ENCODE measurements around the gene RNF217. TPM values are rescaled to one million over a fixed set of nuclear protein-coding genes. Genes with fewer than 3 reads are reported as not detected.

Gene RNF217
- total RNA-seq, 1 donor from 2014 or later = 14.1 TPM

DNA sequence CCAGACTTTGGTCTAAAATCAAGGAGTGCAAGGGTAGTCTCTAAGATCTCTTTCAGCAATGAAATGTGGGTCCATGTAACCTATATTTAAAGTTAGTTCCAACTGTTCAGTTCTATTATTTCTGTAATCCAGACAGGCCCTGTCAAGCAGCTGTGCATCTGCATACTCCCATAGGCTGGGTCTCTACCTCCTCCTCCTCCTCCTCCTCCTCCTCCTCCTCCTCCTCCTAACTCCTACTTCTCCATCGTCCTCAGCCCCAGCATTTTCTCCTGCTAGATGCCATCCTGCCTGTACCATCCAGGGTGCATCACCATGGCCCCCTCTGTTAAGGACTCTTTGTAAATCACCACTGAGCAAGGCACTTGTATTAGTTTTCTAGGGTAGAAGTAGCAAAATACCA is 138.9 kb downstream of the RNF217 start:
- intact Hi-C loops (cut with micrococcal nuclease) = no loop called here
- Histone ChIP-seq H3K9me3 (replicated peaks) (no peaks in the 10 kb centered on the region), H3K36me3 (no peaks in the 10 kb centered on the region), H3K4me3 (no peak overlapping the region), H3K4me1 (peaks cover 18% of the 10 kb centered on the region), H3K27ac (replicated peaks) (no peak overlapping the region), H3K27me3 (ENCODE audit: low read depth) (no peaks in the 10 kb centered on the region)
- no peak for DNase-seq
- TF ChIP-seq, protein P1, sequence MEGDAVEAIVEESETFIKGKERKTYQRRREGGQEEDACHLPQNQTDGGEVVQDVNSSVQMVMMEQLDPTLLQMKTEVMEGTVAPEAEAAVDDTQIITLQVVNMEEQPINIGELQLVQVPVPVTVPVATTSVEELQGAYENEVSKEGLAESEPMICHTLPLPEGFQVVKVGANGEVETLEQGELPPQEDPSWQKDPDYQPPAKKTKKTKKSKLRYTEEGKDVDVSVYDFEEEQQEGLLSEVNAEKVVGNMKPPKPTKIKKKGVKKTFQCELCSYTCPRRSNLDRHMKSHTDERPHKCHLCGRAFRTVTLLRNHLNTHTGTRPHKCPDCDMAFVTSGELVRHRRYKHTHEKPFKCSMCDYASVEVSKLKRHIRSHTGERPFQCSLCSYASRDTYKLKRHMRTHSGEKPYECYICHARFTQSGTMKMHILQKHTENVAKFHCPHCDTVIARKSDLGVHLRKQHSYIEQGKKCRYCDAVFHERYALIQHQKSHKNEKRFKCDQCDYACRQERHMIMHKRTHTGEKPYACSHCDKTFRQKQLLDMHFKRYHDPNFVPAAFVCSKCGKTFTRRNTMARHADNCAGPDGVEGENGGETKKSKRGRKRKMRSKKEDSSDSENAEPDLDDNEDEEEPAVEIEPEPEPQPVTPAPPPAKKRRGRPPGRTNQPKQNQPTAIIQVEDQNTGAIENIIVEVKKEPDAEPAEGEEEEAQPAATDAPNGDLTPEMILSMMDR (IDR thresholded peaks at IDR 0.05; ENCODE audit: borderline replicate concordance) = no peak

- Histone ChIP-seq H3K4me3 (no peak overlapping the region), H3K36me3 (no peaks in the 10 kb centered on the region), H3K27ac (replicated peaks) (no peak overlapping the region), H3K27me3 (ENCODE audit: low read depth) (no peaks in the 10 kb centered on the region), H3K4me1 (peaks cover 18% of the 10 kb centered on the region), H3K9me3 (replicated peaks) (no peaks in the 10 kb centered on the region)
- intact Hi-C loops (cut with micrococcal nuclease) = no loop called here
- TF ChIP-seq, protein P1 (IDR thresholded peaks at IDR 0.05; ENCODE audit: borderline replicate concordance) = no peak
- no peak for DNase-seq
Measured at GRCh38 chr6:125101631-125102030, 139.4 kb downstream of the RNF217 start.

- no peak overlapping the region for H3K27ac ChIP-seq (replicated peaks)
- TF ChIP-seq, protein P1 (IDR thresholded peaks at IDR 0.05; ENCODE audit: borderline replicate concordance) = no peak
- intact Hi-C loops (cut with micrococcal nuclease) = no loop called here
- no peaks in the 10 kb centered on the region for H3K27me3 ChIP-seq (ENCODE audit: low read depth)
- H3K4me3 ChIP-seq = no peak overlapping the region
- H3K36me3 ChIP-seq = no peaks in the 10 kb centered on the region
- DNase-seq = no peak
- H3K4me1 ChIP-seq = peaks cover 18% of the 10 kb centered on the region
- H3K9me3 ChIP-seq (replicated peaks) = no peaks in the 10 kb centered on the region
Measured at GRCh38 chr6:125102411-125102810, 140.2 kb downstream of the RNF217 start.

GRCh38 chr6:125102891-125103290 is 140.7 kb downstream of the RNF217 start:
- no peaks in the 10 kb centered on the region for H3K36me3 ChIP-seq
- H3K27ac ChIP-seq (replicated peaks) = no peak overlapping the region
- TF ChIP-seq, protein P1 (IDR thresholded peaks at IDR 0.05; ENCODE audit: borderline replicate concordance) = no peak
- H3K9me3 ChIP-seq (replicated peaks) = no peaks in the 10 kb centered on the region
- intact Hi-C loops (cut with micrococcal nuclease) = no loop called here
- DNase-seq = no peak
- no peaks in the 10 kb centered on the region for H3K27me3 ChIP-seq (ENCODE audit: low read depth)
- H3K4me1 ChIP-seq = peaks cover 18% of the 10 kb centered on the region
- H3K4me3 ChIP-seq = no peak overlapping the region

GRCh38 chr6:125104425-125104824 is 142.2 kb downstream of the RNF217 start:
- TF ChIP-seq, protein P1 (IDR thresholded peaks at IDR 0.05; ENCODE audit: borderline replicate concordance) = no peak
- DNase-seq = no peak
- no peak overlapping the region for H3K27ac ChIP-seq (replicated peaks)
- no peaks in the 10 kb centered on the region for H3K36me3 ChIP-seq
- intact Hi-C loops (cut with micrococcal nuclease) = no loop called here
- peaks cover 11% of the 10 kb centered on the region for H3K9me3 ChIP-seq (replicated peaks)
- peaks cover 14% of the 10 kb centered on the region for H3K4me1 ChIP-seq
- H3K27me3 ChIP-seq (ENCODE audit: low read depth) = no peaks in the 10 kb centered on the region
- no peak overlapping the region for H3K4me3 ChIP-seq

DNA sequence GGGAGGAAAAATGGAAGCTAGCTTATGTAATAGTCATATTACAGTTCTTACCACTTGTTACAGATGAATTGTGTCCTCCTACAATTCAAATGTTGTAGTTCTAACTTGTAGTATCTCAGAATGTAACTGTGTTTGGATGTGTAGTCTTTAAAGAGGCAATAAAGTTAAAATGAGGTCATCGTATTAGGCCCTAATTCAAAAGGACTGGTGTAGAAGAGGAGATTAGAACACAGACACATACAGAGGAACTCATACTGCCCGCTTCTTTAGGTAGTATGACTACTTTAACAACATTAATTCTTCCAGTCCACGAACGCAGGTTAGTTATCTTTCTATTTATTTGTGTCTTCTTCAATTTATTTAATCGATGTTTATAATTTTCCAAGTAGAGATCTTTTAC is 144.8 kb downstream of the RNF217 start:
- intact Hi-C loops (cut with micrococcal nuclease) = no loop called here

More for the DNA sequence above, 144.8 kb downstream of the RNF217 start:
- H3K4me3 ChIP-seq = no peak overlapping the region
- TF ChIP-seq, protein P1 (IDR thresholded peaks at IDR 0.05; ENCODE audit: borderline replicate concordance) = no peak
- DNase-seq = no peak
- H3K4me1 ChIP-seq = peaks cover 8% of the 10 kb centered on the region
- H3K36me3 ChIP-seq = no peaks in the 10 kb centered on the region
- H3K27me3 ChIP-seq (ENCODE audit: low read depth) = no peaks in the 10 kb centered on the region
- no peak overlapping the region for H3K27ac ChIP-seq (replicated peaks)
- H3K9me3 ChIP-seq (replicated peaks) = peaks cover 37% of the 10 kb centered on the region
